ENCODE data around the gene COQ10A.
"Not testable (repeated sequence)": the region's sequence is repeated elsewhere in the genome, so short reads cannot be mapped to it uniquely, and the experiment has no call there.

COQ10A gene

DNA sequence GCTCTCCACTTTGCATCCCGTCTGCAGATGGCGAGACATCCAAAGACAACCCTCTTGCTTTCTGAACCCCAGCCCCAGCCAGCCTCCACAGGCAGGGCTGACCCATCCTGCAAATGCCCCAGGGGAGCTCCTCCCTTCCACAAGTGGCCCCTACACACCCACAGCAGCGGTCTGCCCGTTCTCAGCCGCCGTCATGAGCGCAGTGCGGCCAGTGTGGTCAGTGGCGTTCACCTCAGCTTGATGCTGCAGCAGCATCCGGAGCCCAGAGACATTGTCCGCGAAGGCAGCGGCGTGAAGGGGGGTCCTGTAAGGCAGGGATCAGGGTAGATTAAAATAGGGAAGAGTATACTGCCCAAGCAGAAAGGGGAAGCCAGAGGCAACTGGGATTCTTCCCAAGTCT lies 22.2 kb upstream of the COQ10A start:
- DNase-seq, result no peak

DNA sequence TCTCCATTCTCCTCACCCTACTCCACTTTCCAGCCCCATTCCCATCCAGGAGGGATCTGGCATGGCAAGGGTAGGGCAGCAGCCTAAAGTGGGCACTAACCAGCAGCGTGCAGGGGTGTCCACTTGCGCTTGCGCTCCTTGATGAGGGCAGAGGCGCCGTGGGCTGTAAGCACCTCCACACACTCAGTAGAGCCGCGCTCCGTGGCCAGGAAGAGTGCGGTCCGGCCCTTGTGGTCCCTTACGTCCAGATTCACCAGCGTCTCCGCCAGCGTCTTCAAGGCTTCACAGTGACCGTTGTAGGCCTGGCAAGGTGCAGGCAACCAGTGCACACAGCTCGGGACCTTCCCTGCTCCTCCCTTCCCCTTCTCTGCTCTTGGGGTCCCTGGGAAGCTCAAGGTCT lies 18.8 kb upstream of the COQ10A start:
- no peak for DNase-seq

GRCh38 chr12:56248711-56249110 lies 18.0 kb upstream of the COQ10A start:
- no peak for DNase-seq

DNA sequence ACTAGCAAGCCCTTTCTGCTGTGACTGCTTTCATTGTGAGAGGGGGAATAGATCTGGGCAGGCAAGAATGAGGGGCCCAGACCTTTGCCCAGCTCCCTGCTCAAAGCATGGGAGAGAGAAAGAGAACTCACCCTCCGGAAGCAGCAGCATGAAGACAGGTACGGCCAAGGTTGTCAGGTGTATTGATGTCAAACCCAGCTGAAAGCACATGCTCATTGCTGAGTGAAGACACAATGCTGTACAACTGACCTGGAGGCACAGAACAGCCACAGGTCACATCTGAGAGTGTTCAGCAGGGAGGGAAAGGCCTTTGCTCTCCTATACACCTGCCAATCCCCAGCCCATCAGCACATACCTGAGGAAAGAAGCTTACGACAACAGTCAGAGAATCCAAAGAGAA lies 14.1 kb upstream of the COQ10A start:
- no peak for DNase-seq

DNA sequence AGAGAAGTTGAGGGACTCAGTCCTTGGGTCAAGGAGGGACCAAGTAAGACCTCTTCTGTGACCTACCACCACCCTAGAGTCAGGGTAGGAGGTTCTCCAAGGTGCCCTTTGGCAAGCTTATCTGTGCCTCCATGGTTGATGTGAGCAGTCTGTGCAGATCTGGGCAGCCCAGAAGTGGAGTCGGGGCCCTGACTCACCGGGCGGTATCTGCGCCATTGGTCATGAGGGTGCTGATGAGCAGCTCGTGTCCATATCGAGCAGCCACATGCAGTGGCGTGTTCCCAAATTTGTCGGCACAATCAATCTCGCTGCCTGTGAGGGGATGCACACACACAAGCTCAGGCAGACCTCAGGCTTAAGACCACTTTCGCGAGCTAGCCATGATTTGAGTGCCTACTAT lies 13.7 kb upstream of the COQ10A start:
- DNase-seq, result no peak

- DNase-seq, result no peak
Observed at GRCh38 chr12:56255671-56256070, 11.1 kb upstream of the COQ10A start.

DNA sequence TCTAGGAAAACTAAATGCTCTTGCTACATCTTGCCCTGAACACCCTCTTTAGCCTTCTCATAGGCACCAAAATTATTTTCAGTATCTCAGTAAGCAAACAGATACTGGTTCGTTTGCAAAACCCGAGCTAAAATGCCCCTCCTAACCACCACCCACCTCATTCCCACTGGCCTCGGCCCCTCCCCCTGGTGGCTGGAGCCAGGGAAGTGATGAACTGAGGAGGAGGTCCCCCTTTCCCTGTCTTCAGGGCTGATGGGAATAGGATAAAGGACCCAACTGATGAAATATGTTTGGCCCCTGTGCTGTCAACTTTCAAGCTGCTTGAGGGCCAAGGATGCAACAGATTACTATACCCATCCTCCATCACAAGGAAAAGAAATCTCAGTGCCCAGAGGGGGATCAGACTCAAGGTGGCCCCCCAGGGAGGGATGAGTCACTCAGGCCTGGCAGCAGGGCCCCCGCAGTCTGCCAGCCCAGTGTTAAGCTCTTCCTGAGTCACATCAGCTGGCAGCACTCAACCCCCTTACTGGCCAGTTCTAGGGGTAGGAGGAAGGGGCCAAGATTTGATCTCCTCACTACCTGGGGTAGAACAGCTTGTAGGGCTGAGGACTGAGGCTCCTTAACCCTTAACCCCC lies 10.3 kb upstream of the COQ10A start:
- no peak for DNase-seq

- no peak for DNase-seq
Observed at GRCh38 chr12:56257071-56257470, 9.7 kb upstream of the COQ10A start.

- no peak for DNase-seq
Observed at GRCh38 chr12:56257491-56258067, 9.2 kb upstream of the COQ10A start.

DNA sequence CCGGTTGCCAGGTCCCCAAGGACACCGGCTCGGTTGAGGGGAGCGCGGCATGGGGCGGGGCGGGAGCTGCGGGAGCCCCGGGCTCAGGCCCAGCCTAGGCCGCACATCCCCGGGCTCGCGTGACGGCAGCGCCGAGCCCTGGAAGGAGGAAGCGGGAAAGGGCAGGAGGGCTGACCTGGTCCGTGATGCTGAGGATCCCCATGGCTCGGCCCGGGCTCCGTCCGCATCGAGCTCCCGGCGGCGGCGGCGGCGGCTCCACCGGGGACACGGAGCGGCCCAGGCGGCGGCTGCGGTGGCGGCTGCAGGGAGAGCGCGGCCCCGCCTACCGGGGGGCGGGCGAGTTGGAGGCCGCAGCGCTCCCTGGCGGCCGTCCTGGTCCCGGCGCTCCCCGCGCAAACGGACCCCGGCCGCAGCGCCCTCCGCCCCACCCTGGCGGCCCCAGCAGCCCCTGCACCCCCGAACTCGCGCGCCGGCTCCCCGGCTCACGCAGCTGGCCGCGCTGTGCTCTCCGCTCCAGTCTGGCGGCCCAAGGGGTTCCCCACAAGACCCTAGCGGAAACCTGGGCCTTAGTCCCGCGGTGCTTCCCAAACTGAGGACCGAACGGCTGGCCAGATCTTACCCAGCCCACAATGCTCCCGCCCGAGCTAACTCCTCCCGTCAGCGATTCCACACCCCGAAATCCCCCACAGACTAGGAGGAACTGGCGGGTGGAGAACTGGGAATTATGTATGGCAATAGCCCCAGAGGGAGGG lies 8.5 kb upstream of the COQ10A start, which contains the start of gene ANKRD52:
Gene ANKRD52, minus strand, starts transcription at position 317 of the 752 bp plus-strand sequence. Its CDS starts 115 bp downstream, at position 202.
- DNase-seq, result no peak

GRCh38 chr12:56258820-56259183 lies 7.9 kb upstream of the COQ10A start:
- no peak for DNase-seq

DNA sequence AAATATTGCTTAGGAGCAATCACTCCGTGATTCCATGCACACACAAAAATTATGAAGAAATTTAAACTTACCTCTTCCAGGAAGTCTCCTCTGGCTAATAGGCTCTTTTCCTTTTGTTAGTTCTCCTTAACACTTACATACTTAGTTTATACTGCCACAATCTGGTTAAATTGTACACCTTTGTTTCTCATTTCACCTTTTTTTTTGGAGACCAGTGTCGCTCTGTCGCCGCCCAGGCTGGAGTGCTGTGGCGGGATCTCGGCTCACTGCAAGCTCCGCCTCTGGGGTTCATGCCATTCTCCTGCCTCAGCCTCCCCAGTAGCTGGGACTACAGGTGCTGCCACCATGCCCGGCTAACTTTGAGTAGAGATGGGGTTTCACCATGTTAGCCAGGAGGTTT lies 6.4 kb upstream of the COQ10A start:
- DNase-seq, result no peak

DNA sequence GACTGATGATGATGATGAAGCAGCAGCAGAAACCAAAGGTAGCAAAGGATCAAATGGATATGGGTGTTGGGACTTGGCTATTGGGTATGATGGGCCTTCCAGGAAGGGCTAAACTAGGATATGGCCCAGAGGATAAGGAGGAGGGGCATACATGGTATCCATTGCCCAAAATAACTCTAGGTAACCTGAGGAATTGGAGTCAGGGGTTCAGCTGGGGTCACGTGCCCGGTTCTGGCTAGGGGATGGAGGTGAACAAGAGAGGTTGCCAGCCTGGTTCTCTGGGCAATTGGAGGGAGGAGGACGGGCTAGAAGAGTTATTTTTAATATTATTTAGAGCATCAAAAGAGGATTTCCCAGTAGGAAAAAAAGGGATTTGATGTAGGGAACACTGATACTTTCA lies 5.8 kb upstream of the COQ10A start:
- DNase-seq, result no peak

- DNase-seq, result no peak
Observed at GRCh38 chr12:56261503-56262232, 5.1 kb upstream of the COQ10A start.

- not testable (repeated sequence) for DNase-seq
Observed at GRCh38 chr12:56262955-56263354, 3.8 kb upstream of the COQ10A start.

- DNase-seq, result not testable (repeated sequence)
Observed at GRCh38 chr12:56266068-56266692, 562 bp upstream of the COQ10A start.

DNA sequence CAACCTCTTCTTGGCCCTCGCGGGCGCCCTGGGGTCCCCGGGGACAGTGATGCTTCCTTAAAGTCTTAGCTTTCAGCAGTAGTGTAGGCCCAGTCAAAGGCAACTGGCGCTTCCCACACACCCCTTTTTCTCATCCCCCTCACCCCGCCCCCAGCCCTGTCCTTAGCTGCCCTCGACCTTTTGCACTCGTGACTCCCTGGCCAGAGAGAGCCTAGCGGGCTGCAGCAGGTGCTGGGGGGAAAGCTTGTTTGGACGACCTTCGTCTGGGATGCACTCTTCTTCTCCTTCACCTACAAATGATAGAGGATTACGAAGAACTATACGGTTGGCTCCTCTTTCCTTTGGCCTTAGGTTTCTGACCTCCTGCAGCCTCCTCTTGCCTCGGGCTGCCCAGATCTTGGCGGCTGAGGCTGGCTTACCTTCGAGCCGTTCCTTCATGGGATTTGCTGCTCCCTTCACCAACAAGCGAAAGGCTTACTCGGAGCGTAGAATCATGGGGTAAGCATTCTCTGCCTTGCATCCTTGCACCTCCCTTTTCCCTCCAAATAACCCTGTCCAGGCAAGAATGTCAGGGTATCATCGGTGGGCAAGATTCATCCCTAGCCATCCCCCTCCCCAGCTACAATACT lies 815 bp downstream of the COQ10A start:
- DNase-seq, result no peak

GRCh38 chr12:56271031-56271430 lies 4.3 kb downstream of the COQ10A start:
- DNase-seq, result no peak

GRCh38 chr12:56272468-56272867 lies 5.7 kb downstream of the COQ10A start:
- DNase-seq, result not testable (repeated sequence)

DNA sequence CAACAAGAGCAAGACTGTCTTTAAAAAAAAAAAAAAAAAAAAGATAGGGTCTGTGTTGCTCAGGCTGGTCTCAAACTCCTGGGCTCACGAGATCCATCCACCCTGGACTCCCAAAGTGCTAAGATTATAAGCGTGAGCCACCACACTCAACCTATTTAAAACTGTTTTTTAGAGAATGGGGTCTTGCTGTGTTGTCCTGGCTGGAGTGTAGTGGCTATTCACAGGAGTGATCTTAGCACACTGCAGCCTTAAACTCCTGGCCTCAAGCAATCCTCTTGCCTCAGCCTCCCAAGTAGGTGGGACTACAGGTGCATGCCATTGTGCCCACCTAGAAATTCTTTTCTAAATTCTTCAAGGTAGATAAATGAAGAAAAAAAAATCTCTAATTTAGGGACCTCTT lies 7.6 kb downstream of the COQ10A start:
- DNase-seq, result no peak

- DNase-seq, result no peak
Observed at GRCh38 chr12:56278905-56279304, 12.2 kb downstream of the COQ10A start.

- no peak for DNase-seq
Observed at GRCh38 chr12:56280849-56281248, 14.1 kb downstream of the COQ10A start.

GRCh38 chr12:56282030-56282429 lies 15.3 kb downstream of the COQ10A start:
- DNase-seq, result no peak
